ENCODE data around the gene KIR3DL3.

DNA sequence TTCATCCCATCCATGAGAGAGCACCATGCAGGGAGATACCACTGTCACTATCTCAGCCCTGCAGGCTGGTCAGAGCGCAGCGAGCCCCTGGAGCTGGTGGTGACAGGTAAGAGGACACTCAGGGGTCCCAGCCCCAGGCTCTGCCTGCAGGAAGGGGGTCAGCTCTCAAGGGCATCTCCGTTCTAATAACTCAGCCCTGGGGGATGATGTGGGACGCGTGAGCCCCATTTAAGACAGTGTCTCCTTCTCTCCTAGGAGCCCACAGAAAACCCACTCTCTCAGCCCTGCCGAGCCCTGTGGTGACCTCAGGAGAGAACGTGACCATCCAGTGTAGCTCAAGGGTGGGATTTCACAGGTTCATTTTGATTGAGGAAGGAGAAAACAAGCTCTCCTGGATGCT lies 15.5 kb upstream of the KIR3DL3 start:
- TF ChIP-seq BRCA1 (IDR thresholded peaks at IDR 0.05) (no peak), BRCA1 (CRISPR knock-in tag; IDR thresholded peaks at IDR 0.05) (no peak), RAD21 (CRISPR knock-in tag; conservative IDR thresholded peaks at IDR 0.05 in 1 of 2, IDR thresholded peaks at IDR 0.05 in 1 of 2) (no peak), FOS (IDR thresholded peaks at IDR 0.05; ENCODE audit: extremely low read depth, insufficient read length) (no peak), ZNF79 (CRISPR knock-in tag; IDR thresholded peaks at IDR 0.05; ENCODE audit: low read depth) (no peak), EZH2 (IDR thresholded peaks at IDR 0.05; ENCODE audit: borderline replicate concordance, low read depth, low read length) (no peak)
- TF ChIP-seq, protein P1, sequence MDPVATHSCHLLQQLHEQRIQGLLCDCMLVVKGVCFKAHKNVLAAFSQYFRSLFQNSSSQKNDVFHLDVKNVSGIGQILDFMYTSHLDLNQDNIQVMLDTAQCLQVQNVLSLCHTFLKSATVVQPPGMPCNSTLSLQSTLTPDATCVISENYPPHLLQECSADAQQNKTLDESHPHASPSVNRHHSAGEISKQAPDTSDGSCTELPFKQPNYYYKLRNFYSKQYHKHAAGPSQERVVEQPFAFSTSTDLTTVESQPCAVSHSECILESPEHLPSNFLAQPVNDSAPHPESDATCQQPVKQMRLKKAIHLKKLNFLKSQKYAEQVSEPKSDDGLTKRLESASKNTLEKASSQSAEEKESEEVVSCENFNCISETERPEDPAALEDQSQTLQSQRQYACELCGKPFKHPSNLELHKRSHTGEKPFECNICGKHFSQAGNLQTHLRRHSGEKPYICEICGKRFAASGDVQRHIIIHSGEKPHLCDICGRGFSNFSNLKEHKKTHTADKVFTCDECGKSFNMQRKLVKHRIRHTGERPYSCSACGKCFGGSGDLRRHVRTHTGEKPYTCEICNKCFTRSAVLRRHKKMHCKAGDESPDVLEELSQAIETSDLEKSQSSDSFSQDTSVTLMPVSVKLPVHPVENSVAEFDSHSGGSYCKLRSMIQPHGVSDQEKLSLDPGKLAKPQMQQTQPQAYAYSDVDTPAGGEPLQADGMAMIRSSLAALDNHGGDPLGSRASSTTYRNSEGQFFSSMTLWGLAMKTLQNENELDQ (CRISPR knock-in tag; IDR thresholded peaks at IDR 0.05; ENCODE audit: borderline replicate concordance), result no peak
